ENCODE measurements around the gene TRIP10. TPM values are rescaled to one million over a fixed set of nuclear protein-coding genes. Genes with fewer than 3 reads are reported as not detected.

The TRIP10 gene
- total RNA-seq, 3 donors from 2014 or later: 72.8 to 121 (median 79.5) TPM

GRCh38 chr19:6723738-6724137 lies 15.7 kb upstream of the TRIP10 start:
- Histone ChIP-seq H3K36me3 (ENCODE audit: low read depth) (no peaks in the 10 kb centered on the region), H3K9me3 (no peaks in the 10 kb centered on the region), H3K4me1 (ENCODE audit: low read depth) (no peaks in the 10 kb centered on the region), H3K4me3 (no peak overlapping the region)
- intact Hi-C loops (cut with DNase I, micrococcal nuclease): no loop called here
- no peak for TF ChIP-seq CTCF (IDR thresholded peaks at IDR 0.05)
- ATAC-seq (no peak), DNase-seq (no peak)

- Histone ChIP-seq H3K4me3 (no peak overlapping the region), H3K4me1 (ENCODE audit: low read depth) (peaks cover 3% of the 10 kb centered on the region), H3K9me3 (no peaks in the 10 kb centered on the region), H3K36me3 (ENCODE audit: low read depth) (no peaks in the 10 kb centered on the region)
- DNase-seq: peak in 1 of 3 donors; percentile 10
- ATAC-seq: no peak
- TF ChIP-seq CTCF (IDR thresholded peaks at IDR 0.05): no peak
- intact Hi-C loops (cut with DNase I, micrococcal nuclease): no loop called here
These were observed 14.6 kb upstream of the TRIP10 start for GRCh38 chr19:6724631-6725492.

- Histone ChIP-seq H3K9me3 (no peaks in the 10 kb centered on the region), H3K4me1 (ENCODE audit: low read depth) (peaks cover 7% of the 10 kb centered on the region), H3K36me3 (ENCODE audit: low read depth) (no peaks in the 10 kb centered on the region), H3K4me3 (no peak overlapping the region)
- TF ChIP-seq CTCF (IDR thresholded peaks at IDR 0.05): no peak
- DNase-seq (peak in 1 of 3 donors; percentile 7), ATAC-seq (no peak)
- intact Hi-C loops (cut with DNase I, micrococcal nuclease): no loop called here
These were observed 13.8 kb upstream of the TRIP10 start for GRCh38 chr19:6725513-6726231.

GRCh38 chr19:6728346-6728745 lies 11.1 kb upstream of the TRIP10 start:
- DNase-seq: peak in 1 of 3 donors; percentile 59
- no peaks in the 10 kb centered on the region for H3K36me3 ChIP-seq (ENCODE audit: low read depth)
- H3K4me1 ChIP-seq (ENCODE audit: low read depth): peaks cover 7% of the 10 kb centered on the region
- no peak for ATAC-seq
- H3K4me3 ChIP-seq: no peak overlapping the region
- no peak for TF ChIP-seq CTCF (IDR thresholded peaks at IDR 0.05)
- intact Hi-C loops (cut with DNase I, micrococcal nuclease): no loop called here
- H3K9me3 ChIP-seq: no peaks in the 10 kb centered on the region

GRCh38 chr19:6729573-6730152 lies 9.8 kb upstream of the TRIP10 start:
- no peaks in the 10 kb centered on the region for H3K9me3 ChIP-seq
- intact Hi-C loops (cut with DNase I, micrococcal nuclease): no loop called here
- no peak for ATAC-seq
- no peak for TF ChIP-seq CTCF (IDR thresholded peaks at IDR 0.05)
- H3K36me3 ChIP-seq (ENCODE audit: low read depth): no peaks in the 10 kb centered on the region
- peaks cover 7% of the 10 kb centered on the region for H3K4me1 ChIP-seq (ENCODE audit: low read depth)
- H3K4me3 ChIP-seq: no peak overlapping the region
- DNase-seq: peak in 2 of 3 donors; percentile 49 to 59
